CD4-positive, alpha-beta T cell (primary cell): ENCODE results near the gene SLC25A13. TPM values are rescaled to one million over a fixed set of nuclear protein-coding genes. Genes with fewer than 3 reads are reported as not detected.

Experiments
- ATAC-seq: fragments of 200-7000 bp; cut with Tn5 transposase; one replicate; pipeline ENCODE4 v1.10.0; 2022; ENCODE audit warnings: mild to moderate bottlenecking; ENCODE audit not compliant: poor library complexity
- CTCF ChIA-PET: fragments of 350-600 bp; sonication (Branson Sonifier 250); formaldehyde crosslinking; loops from one replicate; lab custom pipeline; 2021; ENCODE audit warnings: antibody characterized with exemption, inconsistent platforms; lab: Charles Lee
- POLR2A ChIA-PET: fragments of 350-600 bp; sonication (Branson Sonifier 250); formaldehyde crosslinking; loops from one replicate; lab custom pipeline; 2021; ENCODE audit warnings: antibody characterized with exemption, inconsistent platforms; lab: Charles Lee
- DNase-seq, 14 experiments: peaks; one replicate each; pipeline ENCODE4 v3.0.0-alpha.2; 2013 to 2020; ENCODE audit warnings: mixed read lengths in 2 of 14
- H3K27ac ChIP-seq, 2 donors: one replicate each; pipeline versions ENCODE4 v1.5.1 to v1.7.0; 2013; ENCODE audit warnings: low read length in 2 of 2, low read depth in 1 of 2, mild to moderate bottlenecking in 1 of 2
- H3K27me3 ChIP-seq, 2 experiments: 1 replicate in 1 of 2; 2 replicates in 1 of 2; pipeline versions ENCODE4 v1.6.1 to v1.7.0; 2013; ENCODE audit warnings: low read length in 2 of 2, control low read depth in 1 of 2, mild to moderate bottlenecking in 1 of 2, moderate library complexity in 1 of 2; ENCODE audit not compliant: insufficient read depth in 2 of 2, control insufficient read depth in 1 of 2
- H3K36me3 ChIP-seq: one replicate; pipeline ENCODE4 v1.6.1; 2013; ENCODE audit warnings: low read length, control low read depth; ENCODE audit not compliant: insufficient read depth
- H3K4me1 ChIP-seq: one replicate; pipeline ENCODE4 v1.6.1; 2013; ENCODE audit warnings: low read length, control low read depth; ENCODE audit not compliant: insufficient read depth
- H3K4me3 ChIP-seq: one replicate; pipeline ENCODE4 v1.5.1; 2013; ENCODE audit warnings: mild to moderate bottlenecking, low read length, moderate library complexity
- H3K9me3 ChIP-seq, 2 experiments: 1 replicate in 1 of 2; 2 replicates in 1 of 2; pipeline versions ENCODE4 v1.6.1 to v1.7.0; 2013; ENCODE audit warnings: low read length in 2 of 2, mild to moderate bottlenecking in 2 of 2, control low read depth in 1 of 2, moderate library complexity in 1 of 2; ENCODE audit not compliant: control insufficient read depth in 1 of 2, insufficient read depth in 1 of 2
- H3K27ac Mint-ChIP-seq: one replicate; pipeline ENCODE4 v1.8.0; 2020; ENCODE audit warnings: mixed read lengths
- H3K27me3 Mint-ChIP-seq: one replicate; pipeline ENCODE4 v1.8.0; 2021; ENCODE audit warnings: mixed read lengths
- H3K36me3 Mint-ChIP-seq: one replicate; pipeline ENCODE4 v1.8.0; 2021; ENCODE audit warnings: low read depth, mixed read lengths
- H3K4me1 Mint-ChIP-seq: one replicate; pipeline ENCODE4 v1.8.0; 2021; ENCODE audit warnings: low read depth, mixed read lengths
- H3K4me3 Mint-ChIP-seq: one replicate; pipeline ENCODE4 v1.8.0; 2020; ENCODE audit warnings: mild to moderate bottlenecking, mixed read lengths
- H3K9me3 Mint-ChIP-seq: one replicate; pipeline ENCODE4 v1.8.0; 2020; ENCODE audit warnings: mixed read lengths
- CTCF ChIP-seq: fragments of 200-600 bp; IDR thresholded peaks from one replicate; pipeline ENCODE4 v1.8.0; 2022; ENCODE audit warnings: antibody characterized with exemption, mild to moderate bottlenecking
- intact Hi-C, 2 experiments: fragments of 100-400 bp; cut with DNase I in 1 of 2; cut with micrococcal nuclease in 1 of 2; formaldehyde crosslinking; loops; one replicate each; pipeline versions ENCODE4 v1.15.1 to v1.9.0; 2023 to 2025; cut with DNase I, micrococcal nuclease
- total RNA-seq, 174 experiments: library from RNA in 2 of 174; stranded (reverse) in 2 of 174; gene quantifications; one replicate each; pipeline ENCODE4 v1.2.3 and lab custom pipeline; 2021 to 2026

The SLC25A13 gene
- total RNA-seq, 2 experiments from 2014 or later = 12.7 to 13.5 TPM

DNA sequence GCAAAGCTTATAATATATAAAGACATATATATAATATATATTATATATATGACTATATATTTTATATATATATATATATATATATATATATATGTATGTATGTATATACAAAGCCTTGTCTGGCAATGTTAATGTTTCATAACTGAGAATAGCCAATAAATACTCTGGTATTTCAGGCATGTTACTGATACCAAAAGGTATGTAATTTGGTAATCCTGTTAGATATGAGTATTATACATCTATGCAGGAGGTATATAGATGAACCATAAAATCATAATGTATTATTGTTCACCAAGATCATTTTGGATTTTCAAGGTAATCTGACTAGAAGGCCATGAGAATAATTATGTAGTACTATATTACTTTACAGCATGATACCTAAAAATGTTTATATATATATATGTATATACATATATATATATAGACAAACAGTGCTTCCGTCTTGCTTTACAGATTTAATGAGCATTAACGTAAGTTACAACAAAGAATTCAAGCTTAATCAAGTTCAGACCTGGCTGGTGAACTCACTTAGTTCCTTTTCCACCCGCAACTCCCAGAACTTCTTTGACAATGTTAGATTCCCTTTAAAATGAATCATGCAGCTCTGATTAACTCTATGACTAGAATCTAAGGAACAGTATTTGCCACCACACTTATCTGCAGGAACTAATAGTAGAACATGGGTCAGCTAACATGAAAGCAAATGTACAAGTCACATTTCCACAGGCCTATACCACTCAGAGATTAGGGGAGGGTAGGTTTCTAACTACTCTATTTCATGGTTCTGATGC, 82.7 kb downstream of the SLC25A13 start:
- no peak for DNase-seq
- H3K9me3 ChIP-seq = no peaks in the 10 kb centered on the region
- Mint-ChIP-seq H3K4me3 (no peak overlapping the region), H3K36me3 (peaks cover 5% of the 10 kb centered on the region), H3K27me3 (no peaks in the 10 kb centered on the region), H3K9me3 (no peaks in the 10 kb centered on the region), H3K4me1 (peaks cover 8% of the 10 kb centered on the region), H3K27ac (no peak overlapping the region)
- POLR2A ChIA-PET = no interaction called here
- no peaks in the 10 kb centered on the region for H3K4me1 ChIP-seq
- CTCF ChIA-PET = no interaction called here
- H3K27ac ChIP-seq = no peak overlapping the region
- no peaks in the 10 kb centered on the region for H3K36me3 ChIP-seq
- ATAC-seq = no peak
- intact Hi-C loops = no loop called here
- no peak for TF ChIP-seq CTCF
- no peak overlapping the region for H3K4me3 ChIP-seq
- no peaks in the 10 kb centered on the region for H3K27me3 ChIP-seq

DNA sequence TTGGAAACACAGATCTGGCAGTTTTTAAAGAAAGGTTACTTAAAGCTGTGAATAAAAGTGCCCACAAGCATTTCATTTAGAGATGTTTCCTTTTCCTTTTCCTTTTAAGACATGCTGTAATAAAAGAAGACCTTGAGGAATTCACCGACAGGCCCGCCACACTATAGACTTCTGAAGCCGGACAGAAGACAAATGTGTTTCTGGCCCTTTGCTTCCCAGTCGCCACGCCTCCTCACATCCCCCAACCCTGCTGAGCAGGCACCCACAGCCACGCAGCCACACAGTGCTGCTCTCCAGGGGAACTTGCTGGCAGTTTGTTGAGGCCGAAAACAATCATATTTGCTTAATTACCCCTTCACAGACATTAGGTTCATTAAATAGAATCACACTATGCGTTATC, 83.4 kb downstream of the SLC25A13 start:
- no peak overlapping the region for H3K4me3 ChIP-seq
- H3K27me3 ChIP-seq = no peaks in the 10 kb centered on the region
- POLR2A ChIA-PET = no interaction called here
- CTCF ChIA-PET = no interaction called here
- Mint-ChIP-seq H3K27me3 (no peaks in the 10 kb centered on the region), H3K27ac (no peak overlapping the region), H3K9me3 (no peaks in the 10 kb centered on the region), H3K4me1 (peaks cover 8% of the 10 kb centered on the region), H3K4me3 (no peak overlapping the region), H3K36me3 (peaks cover 8% of the 10 kb centered on the region)
- no peak overlapping the region for H3K27ac ChIP-seq
- TF ChIP-seq CTCF = no peak
- no peaks in the 10 kb centered on the region for H3K4me1 ChIP-seq
- intact Hi-C loops = no loop called here
- ATAC-seq = no peak
- no peaks in the 10 kb centered on the region for H3K9me3 ChIP-seq
- no peaks in the 10 kb centered on the region for H3K36me3 ChIP-seq
- no peak for DNase-seq

DNA sequence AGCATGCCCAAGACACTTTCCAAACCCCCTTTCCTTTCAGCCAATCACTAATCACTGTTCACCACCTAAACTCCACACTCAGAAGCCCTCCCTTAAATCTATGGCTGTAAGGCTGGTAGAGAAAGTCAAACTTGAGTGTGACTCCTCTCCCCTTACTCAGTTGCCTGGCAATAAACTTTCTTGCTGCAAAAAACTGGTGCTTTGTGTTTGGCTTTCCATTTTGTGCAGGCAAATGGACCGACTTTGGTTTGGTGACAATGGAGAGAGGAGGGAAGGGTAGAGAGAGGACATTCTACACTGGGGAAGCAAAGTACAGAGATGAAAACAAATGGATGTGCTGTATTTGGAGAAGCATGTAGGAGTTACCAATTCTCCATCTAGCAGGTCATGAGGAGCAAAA, 84.9 kb downstream of the SLC25A13 start:
- TF ChIP-seq CTCF = no peak
- no peaks in the 10 kb centered on the region for H3K27me3 ChIP-seq
- POLR2A ChIA-PET = no interaction called here
- H3K27ac ChIP-seq = no peak overlapping the region
- no peak overlapping the region for H3K4me3 Mint-ChIP-seq
- H3K27ac Mint-ChIP-seq = no peak overlapping the region
- no peaks in the 10 kb centered on the region for H3K36me3 ChIP-seq
- intact Hi-C loops = no loop called here
- H3K9me3 Mint-ChIP-seq = no peaks in the 10 kb centered on the region
- H3K4me1 Mint-ChIP-seq = peaks cover 8% of the 10 kb centered on the region
- H3K27me3 Mint-ChIP-seq = no peaks in the 10 kb centered on the region
- no peaks in the 10 kb centered on the region for H3K9me3 ChIP-seq
- no peak overlapping the region for H3K4me3 ChIP-seq
- no peaks in the 10 kb centered on the region for H3K4me1 ChIP-seq
- peaks cover 11% of the 10 kb centered on the region for H3K36me3 Mint-ChIP-seq
- CTCF ChIA-PET = no interaction called here
- DNase-seq (no peak), ATAC-seq (no peak)
